ENCODE measurements around the gene TLE6.

- TF ChIP-seq POLR2A (IDR thresholded peaks at IDR 0.05; ENCODE audit: control extremely low read depth in 1 of 2, low read depth in 2 of 2, low read length in 2 of 2), result no peak
- TF ChIP-seq CTCF (IDR thresholded peaks at IDR 0.05; ENCODE audit: control extremely low read depth in 1 of 3, insufficient read depth in 1 of 3, low read depth in 1 of 3, low read length in 3 of 3), result no peak
- no peak for TF ChIP-seq POLR2AphosphoS5 (IDR thresholded peaks at IDR 0.05; ENCODE audit: low read depth, low read length)
- TF ChIP-seq MAX (IDR thresholded peaks at IDR 0.05), result no peak
- TF ChIP-seq SP2 (IDR thresholded peaks at IDR 0.05; ENCODE audit: low read length), result no peak
Observed at GRCh38 chr19:2993579-2993978, 16.2 kb downstream of the TLE6 start.
